Measurements from ENCODE around the gene COQ8A.

Gene COQ8A

DNA sequence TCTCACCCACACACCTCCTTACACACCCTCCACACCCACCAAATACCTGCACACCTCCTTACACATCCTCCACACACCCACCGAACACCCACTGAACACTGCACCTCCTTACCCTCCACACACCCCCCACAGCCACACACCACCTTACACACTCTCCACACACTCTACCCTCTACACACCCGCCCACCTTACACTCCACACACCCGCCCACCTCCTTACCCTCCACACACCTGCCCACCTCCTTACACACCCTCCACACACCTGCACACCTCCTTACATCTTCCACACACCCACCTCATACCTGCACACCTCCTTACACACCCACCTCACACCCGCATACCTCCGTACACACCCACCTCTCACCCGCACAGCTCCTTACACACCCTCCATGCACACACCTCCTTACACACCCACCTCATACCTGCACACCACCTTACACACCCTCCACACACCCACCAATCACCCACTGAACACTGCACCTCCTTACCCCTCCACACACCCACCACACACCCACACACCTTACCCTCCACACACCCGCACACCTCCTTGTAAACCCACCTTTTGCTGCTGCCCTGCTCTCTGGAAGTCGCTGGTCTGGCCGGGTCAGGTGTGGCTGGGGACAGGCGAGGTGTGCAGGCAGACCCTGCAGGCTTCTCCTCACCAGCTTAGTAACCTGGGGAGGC, 38.5 kb downstream of the COQ8A start:
- no peak for DNase-seq
- no peak overlapping the region for H3K27ac Mint-ChIP-seq
- TF ChIP-seq, protein P1, sequence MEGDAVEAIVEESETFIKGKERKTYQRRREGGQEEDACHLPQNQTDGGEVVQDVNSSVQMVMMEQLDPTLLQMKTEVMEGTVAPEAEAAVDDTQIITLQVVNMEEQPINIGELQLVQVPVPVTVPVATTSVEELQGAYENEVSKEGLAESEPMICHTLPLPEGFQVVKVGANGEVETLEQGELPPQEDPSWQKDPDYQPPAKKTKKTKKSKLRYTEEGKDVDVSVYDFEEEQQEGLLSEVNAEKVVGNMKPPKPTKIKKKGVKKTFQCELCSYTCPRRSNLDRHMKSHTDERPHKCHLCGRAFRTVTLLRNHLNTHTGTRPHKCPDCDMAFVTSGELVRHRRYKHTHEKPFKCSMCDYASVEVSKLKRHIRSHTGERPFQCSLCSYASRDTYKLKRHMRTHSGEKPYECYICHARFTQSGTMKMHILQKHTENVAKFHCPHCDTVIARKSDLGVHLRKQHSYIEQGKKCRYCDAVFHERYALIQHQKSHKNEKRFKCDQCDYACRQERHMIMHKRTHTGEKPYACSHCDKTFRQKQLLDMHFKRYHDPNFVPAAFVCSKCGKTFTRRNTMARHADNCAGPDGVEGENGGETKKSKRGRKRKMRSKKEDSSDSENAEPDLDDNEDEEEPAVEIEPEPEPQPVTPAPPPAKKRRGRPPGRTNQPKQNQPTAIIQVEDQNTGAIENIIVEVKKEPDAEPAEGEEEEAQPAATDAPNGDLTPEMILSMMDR (IDR thresholded peaks at IDR 0.05) = no peak

DNA sequence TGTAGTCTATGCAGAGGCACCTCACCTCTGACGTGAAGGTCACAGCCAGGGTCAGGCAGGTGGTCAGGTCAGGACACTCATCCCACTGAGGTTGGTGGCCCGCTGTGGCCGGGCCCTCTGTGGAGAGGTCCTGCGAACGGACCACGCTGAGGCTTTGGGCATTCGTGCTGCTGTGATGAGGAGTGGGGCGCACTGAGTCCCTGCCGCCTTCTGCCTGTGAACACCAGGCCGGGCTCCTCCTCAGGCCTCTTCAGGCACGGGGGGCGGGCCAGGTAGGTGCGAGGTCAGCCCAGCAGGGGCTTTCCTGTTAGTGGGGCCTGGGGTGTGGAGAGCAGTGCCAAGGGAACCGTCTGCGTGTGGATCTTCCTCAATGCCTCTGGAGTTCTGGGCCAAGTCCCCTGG, 39.0 kb downstream of the COQ8A start:
- Mint-ChIP-seq H3K36me3 (ENCODE audit: low read depth) (no peaks in the 10 kb centered on the region), H3K4me1 (peaks cover 13% of the 10 kb centered on the region), H3K27ac (no peak overlapping the region), H3K27me3 (ENCODE audit: low read depth, poor library complexity) (no peaks in the 10 kb centered on the region), H3K9me3 (no peaks in the 10 kb centered on the region), H3K4me3 (no peak overlapping the region)
- DNase-seq = no peak
- TF ChIP-seq, protein P1 (IDR thresholded peaks at IDR 0.05) = no peak

More for the DNA sequence above, 38.5 kb downstream of the COQ8A start:
- Mint-ChIP-seq H3K9me3 (no peaks in the 10 kb centered on the region), H3K4me3 (no peak overlapping the region), H3K4me1 (peaks cover 16% of the 10 kb centered on the region), H3K36me3 (ENCODE audit: low read depth) (no peaks in the 10 kb centered on the region), H3K27me3 (ENCODE audit: low read depth, poor library complexity) (no peaks in the 10 kb centered on the region)

DNA sequence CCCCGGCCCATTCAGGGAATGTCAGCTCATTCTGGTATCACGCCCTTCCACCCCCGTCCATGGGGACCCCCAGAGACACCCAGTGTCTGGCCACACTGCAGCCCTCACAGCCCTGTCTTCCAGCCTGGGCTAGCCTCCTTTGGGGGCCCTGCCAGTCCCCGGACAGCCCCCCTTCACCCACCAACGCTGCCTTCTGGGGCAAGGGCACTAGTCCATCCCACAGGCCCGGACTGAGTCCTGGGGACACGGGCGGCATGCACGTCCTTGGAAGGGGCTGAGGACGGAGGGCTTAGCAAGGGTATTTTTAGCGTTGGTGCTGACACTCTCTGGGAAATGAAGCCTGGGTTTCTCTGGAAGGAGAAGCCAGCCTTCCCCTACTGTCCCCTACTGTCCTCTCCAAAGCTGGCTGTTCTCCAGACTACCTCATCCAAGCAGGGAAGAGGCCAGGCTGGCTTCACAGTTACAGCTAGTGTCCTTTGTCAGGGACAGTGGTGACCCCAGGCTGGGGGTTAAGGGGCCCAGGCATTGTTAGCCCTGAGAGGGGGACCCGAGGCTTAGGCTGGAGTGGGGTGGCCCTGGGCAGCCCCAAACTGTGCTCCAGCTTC, 39.5 kb downstream of the COQ8A start:
- TF ChIP-seq, protein P1 (IDR thresholded peaks at IDR 0.05) = no peak
- Mint-ChIP-seq H3K4me3 (no peak overlapping the region), H3K27ac (peak overlapping the region; percentile 71), H3K9me3 (no peaks in the 10 kb centered on the region), H3K4me1 (peaks cover 9% of the 10 kb centered on the region), H3K36me3 (ENCODE audit: low read depth) (no peaks in the 10 kb centered on the region), H3K27me3 (ENCODE audit: low read depth, poor library complexity) (no peaks in the 10 kb centered on the region)
- no peak for DNase-seq

DNA sequence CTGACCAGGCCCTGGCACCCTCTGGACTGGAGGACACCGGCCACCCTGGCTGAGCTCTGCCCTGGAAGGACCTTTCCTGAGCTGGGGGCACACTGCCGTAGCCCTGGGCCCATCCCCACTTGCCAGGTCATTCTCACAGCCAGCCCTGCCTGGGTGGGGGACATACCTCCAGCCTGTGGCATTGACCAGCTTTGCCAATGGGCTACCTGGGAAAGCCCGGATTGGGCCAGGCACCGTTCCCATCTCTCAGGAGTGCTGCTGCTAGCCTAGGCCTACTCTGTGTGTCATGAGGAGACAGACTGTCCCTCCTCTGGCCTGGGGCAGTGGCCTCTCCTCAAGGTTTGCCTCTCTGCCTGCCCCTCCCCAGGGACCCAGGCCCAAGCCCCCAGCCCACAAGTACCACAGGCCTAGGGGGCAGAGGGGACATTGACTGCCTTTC, 40.0 kb downstream of the COQ8A start:
- peaks cover 4% of the 10 kb centered on the region for H3K4me1 Mint-ChIP-seq
- no peak for DNase-seq
- no peaks in the 10 kb centered on the region for H3K9me3 Mint-ChIP-seq
- H3K36me3 Mint-ChIP-seq (ENCODE audit: low read depth) = no peaks in the 10 kb centered on the region
- no peak overlapping the region for H3K27ac Mint-ChIP-seq
- H3K27me3 Mint-ChIP-seq (ENCODE audit: low read depth, poor library complexity) = no peaks in the 10 kb centered on the region
- H3K4me3 Mint-ChIP-seq = no peak overlapping the region
- TF ChIP-seq, protein P1 (IDR thresholded peaks at IDR 0.05) = no peak

DNA sequence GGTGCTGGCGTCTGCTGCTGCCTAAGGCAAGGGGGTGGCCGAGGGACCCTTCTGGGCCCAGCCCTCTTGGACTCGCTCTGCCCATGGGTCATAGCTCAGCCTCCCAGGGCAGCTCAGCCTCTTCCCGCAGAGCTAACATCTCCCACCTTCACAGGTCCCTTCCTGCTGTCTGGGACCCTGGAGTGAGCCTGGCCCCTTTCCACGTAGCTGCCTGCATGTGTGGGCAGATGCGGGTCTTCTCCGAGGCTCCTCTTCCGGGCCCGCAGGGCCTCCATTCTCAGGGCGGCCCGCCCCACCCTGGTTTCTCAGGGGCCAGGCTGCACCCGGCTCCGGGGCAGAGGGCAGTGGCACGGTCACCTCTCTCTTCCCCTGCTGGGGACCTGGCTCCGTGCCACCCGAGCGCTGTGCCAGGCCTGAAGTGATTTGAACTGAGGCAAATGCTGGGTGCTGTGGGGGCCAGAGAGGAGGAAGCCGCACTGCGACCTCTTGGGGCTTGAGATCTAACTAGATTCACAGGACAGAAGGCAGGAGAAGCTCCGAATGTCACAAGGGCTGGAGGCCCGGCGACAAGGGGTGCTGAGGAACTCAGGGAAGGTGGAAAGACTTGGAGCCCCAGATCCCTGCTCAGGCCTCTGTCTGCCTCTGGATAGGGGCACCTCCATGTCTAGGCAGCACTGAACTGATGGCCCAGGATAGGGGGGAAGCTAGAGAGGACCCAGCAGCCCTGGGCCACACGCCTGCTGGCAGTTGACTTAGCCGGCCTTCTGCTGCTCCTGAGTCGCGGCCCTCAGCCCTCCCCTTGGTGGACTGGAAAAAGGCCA, 40.7 kb downstream of the COQ8A start:
- peaks cover 8% of the 10 kb centered on the region for H3K4me1 Mint-ChIP-seq
- H3K27ac Mint-ChIP-seq = no peak overlapping the region
- H3K36me3 Mint-ChIP-seq (ENCODE audit: low read depth) = no peaks in the 10 kb centered on the region
- TF ChIP-seq, protein P1 (IDR thresholded peaks at IDR 0.05) = no peak
- DNase-seq = no peak
- no peaks in the 10 kb centered on the region for H3K9me3 Mint-ChIP-seq
- no peaks in the 10 kb centered on the region for H3K27me3 Mint-ChIP-seq (ENCODE audit: low read depth, poor library complexity)
- H3K4me3 Mint-ChIP-seq = no peak overlapping the region
